Body of pancreas (tissue), 4 donors: ENCODE measurements around the gene ANXA3.

Experiments used
- CTCF ChIP-seq, 7 experiments: fragments of 450-650 bp in 4 of 7; fragments of 200-600 bp in 3 of 7; sonication (generic) in 3 of 7; IDR thresholded peaks; one replicate each; pipeline ENCODE4 v1.5.1; 2016 to 2019; ENCODE audit warnings: antibody characterized with exemption in 7 of 7
- POLR2A ChIP-seq, 3 donors: fragments of 450-650 bp; IDR thresholded peaks; one replicate each; pipeline ENCODE4 v1.6.1; 2016; ENCODE audit warnings: antibody characterized with exemption in 3 of 3, mild to moderate bottlenecking in 2 of 3

- TF ChIP-seq CTCF (IDR thresholded peaks at IDR 0.05) (no peak), POLR2A (IDR thresholded peaks at IDR 0.05) (no peak)
Measured at GRCh38 chr4:78571804-78572203, 20.2 kb downstream of the ANXA3 start.
